HG03095 (cell line): ENCODE data around the gene MYO5C.

Experiments
- ATAC-seq: cut with Tn5 transposase; IDR thresholded peaks from one replicate; pipeline ENCODE4 v1.9.1; 2021; ENCODE audit warnings: moderate library complexity; ENCODE audit not compliant: unreplicated experiment

MYO5C gene

GRCh38 chr15:52150871-52151270 lies 144.7 kb downstream of the MYO5C start:
- ATAC-seq = no peak

GRCh38 chr15:52150043-52150825 lies 145.4 kb downstream of the MYO5C start:
- ATAC-seq = no peak

GRCh38 chr15:52148403-52148802 lies 147.2 kb downstream of the MYO5C start:
- ATAC-seq = no peak

- ATAC-seq = no peak
Observed at GRCh38 chr15:52146776-52147175, 148.8 kb downstream of the MYO5C start.

GRCh38 chr15:52146261-52146660 lies 149.3 kb downstream of the MYO5C start:
- no peak for ATAC-seq

GRCh38 chr15:52144656-52145178 lies 150.9 kb downstream of the MYO5C start:
- no peak for ATAC-seq

GRCh38 chr15:52143873-52144272 lies 151.7 kb downstream of the MYO5C start:
- no peak for ATAC-seq
